ENCODE results near the gene DNAAF5.
"Not testable (repeated sequence)": the region's sequence is repeated elsewhere in the genome, so short reads cannot be mapped to it uniquely, and the experiment has no call there.

DNAAF5 gene

GRCh38 chr7:742791-743190 is 16.3 kb downstream of the DNAAF5 start:
- no peak for DNase-seq (ENCODE audit: low read depth, low spot score)
- H3K4me3 ChIP-seq (ENCODE audit: low read length): no peak overlapping the region

DNA sequence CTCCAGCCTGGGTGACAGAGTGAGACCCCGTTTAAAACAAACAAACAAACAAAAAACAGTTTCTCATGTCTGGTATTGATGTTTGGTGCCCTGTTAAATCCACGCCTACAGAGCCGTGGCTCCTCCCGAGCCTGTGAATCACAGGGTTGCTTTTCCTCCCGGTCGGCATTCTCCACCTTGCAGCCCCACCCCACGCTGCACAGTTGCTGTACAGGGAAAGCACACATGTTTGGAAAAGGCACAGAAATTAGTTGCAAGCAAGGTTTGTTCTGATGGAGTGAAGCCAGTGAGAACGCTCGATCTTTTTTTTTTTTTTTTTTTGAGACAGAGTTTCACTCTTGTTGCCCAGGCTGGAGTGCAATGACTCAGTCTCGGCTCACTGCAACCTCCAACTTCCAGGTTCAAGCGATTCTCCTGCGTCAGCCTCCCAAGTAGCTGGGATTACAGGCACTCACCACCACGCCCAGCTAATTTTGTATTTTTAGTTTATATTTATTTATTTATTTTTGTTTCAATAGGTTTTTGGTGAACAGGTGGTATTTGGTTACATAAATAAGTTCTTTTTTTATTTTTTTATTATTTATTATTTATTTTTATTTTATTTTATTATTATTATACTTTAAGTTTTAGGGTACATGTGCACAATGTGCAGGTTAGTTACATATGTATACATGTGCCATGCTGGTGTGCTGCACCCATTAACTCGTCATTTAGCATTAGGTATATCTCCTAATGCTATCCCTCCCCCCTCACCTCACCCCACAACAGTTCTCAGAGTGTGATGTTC is 17.0 kb downstream of the DNAAF5 start:
- not testable (repeated sequence) for H3K4me3 ChIP-seq (ENCODE audit: low read length); DNase-seq (ENCODE audit: low read depth, low spot score)

DNA sequence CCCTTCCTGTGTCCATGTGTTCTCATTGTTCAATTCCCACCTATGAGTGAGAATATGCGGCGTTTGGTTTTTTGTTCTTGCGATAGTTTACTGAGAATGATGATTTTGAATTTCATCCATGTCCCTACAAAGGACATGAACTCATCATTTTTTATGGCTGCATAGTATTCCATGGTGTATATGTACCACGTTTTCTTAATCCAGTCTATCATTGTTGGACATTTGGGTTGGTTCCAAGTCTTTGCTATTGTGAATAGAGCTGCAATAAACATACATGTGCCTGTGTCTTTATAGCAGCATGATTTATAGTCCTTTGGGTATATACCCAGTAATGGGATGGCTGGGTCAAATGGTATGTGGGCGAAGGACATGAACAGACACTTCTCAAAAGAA is 17.6 kb downstream of the DNAAF5 start:
- not testable (repeated sequence) for DNase-seq (ENCODE audit: low read depth, low spot score); H3K4me3 ChIP-seq (ENCODE audit: low read length)

DNA sequence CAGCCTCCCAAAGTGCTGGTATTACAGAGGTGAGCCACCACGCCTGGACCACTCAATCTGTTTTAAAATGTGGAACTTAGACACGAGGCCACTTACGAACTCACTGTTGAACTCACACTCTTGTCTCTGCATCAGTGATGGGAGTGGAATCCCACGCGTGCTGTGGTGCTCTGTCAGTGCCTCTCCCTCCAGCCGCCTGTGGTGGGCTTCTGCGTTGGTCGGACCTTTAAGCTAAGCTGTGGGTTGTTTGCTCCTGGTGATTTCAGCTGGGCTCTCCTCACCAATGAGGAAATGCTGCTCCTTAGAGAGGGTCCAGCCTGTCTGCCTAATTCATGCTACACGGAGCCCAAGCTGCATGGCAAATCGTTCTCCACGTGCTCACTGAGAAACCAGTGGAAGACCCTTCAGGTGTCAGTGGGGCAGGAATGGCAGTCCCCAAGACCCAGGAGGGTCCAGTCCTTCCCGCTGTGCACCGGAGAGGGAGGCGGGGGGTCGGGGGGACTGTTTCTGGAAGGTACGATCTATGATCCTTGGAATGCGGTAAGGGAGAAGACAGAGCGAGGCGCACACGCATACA is 18.4 kb downstream of the DNAAF5 start:
- H3K4me3 ChIP-seq (ENCODE audit: low read length): no peak overlapping the region
- DNase-seq (ENCODE audit: low read depth, low spot score): no peak

DNA sequence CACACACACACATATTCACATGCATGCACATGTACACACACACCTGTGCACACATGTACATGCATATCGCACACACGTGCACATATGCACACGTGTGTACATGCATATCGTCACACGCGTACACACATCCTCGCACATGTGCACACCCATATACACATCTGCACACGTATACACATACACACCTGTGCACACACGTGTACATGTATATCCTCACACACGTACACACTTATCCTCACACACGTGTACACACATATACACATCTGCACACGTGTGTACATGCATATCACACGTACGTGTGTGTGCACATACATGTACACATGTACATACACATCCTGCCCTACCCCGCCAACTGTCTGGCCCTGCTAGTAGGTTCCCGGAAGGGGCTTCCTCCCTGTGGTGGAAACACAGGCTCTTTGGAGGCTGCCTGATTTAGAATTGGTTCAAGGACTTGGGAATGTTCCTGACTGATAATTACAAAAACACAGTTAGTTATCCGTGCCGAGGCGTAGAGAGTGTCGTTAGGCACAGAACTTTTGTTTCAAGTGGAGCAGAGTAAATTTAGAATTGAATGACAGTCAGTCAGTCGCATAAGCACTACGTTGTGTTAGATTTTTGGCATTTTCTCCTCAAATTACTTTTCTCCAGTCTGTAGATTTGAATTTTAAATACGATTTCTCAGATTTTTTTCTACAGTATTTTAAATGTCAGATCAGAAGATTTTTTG is 19.1 kb downstream of the DNAAF5 start:
- no peak overlapping the region for H3K4me3 ChIP-seq (ENCODE audit: low read length)
- no peak for DNase-seq (ENCODE audit: low read depth, low spot score)

DNA sequence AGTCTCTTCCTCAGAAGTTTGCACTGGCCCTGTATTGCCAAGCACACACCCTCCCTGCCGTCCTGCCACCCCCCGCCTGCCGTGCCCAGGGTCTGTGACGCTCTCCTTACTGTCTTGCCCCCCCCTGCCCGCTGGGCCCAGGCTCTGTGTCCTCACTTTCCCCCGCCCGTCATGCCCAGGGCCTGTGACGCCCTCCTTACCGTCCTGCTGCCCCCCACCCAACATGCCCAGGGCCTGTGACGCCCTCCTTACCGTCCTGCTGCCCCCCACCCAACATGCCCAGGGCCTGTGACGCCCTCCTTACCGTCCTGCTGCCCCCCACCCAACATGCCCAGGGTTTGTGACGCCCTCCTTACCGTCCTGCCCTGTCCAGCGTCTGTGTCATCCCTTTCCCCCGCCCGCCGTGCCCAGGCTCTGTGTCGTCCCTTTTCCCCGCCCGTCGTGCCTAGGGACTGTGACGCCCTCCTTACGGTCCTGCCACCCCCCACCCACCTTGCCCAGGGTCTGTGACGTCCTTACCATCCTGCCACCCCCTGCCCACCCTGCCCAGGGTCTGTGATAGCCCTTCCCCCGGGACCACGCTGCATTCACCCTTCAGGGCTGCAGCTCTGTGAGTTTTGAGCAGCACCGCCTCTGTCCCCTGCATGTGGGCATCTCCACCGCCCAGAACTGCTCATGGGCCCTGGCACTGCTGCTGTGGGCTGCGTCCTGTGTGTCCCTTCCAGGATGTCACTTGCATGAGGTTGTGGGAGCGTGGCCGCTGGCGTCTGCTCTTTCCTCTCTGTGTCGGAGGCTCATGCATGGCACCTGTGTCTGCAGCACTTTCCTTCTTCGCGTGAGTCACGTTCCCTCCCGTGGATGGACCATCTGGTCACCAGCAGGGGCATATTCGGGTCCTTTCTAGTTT is 19.9 kb downstream of the DNAAF5 start:
- DNase-seq (ENCODE audit: low read depth, low spot score): no peak
- no peak overlapping the region for H3K4me3 ChIP-seq (ENCODE audit: low read length)

- DNase-seq (ENCODE audit: low read depth, low spot score): no peak
- H3K4me3 ChIP-seq (ENCODE audit: low read length): no peak overlapping the region
Measured at GRCh38 chr7:747186-747585, 20.7 kb downstream of the DNAAF5 start.

GRCh38 chr7:748446-748845 is 21.9 kb downstream of the DNAAF5 start:
- DNase-seq (ENCODE audit: low read depth, low spot score): no peak
- H3K4me3 ChIP-seq (ENCODE audit: low read length): no peak overlapping the region

DNA sequence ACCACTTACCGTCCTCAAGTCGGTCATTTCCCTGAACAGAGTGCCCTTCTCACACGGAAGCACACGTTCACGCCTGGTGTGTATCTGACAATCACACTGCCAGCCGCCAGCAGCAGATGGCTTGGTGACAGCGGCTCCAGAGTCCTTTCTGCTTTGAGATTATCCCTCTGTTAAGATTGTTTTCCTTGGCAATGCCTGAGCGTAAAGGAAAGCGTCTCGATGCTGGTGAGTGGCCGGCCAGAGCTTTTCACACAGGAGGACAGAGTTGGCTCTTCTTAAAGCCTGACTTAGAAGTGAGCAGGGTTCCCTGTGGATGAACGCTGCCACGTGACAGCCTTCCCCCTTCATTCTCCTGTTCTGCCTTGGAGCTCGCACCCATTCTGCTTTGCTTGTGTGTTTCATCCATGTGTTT is 22.6 kb downstream of the DNAAF5 start:
- no peak for DNase-seq (ENCODE audit: low read depth, low spot score)
- no peak overlapping the region for H3K4me3 ChIP-seq (ENCODE audit: low read length)

- no peak overlapping the region for H3K4me3 ChIP-seq (ENCODE audit: low read length)
- DNase-seq (ENCODE audit: low read depth, low spot score): no peak
Measured at GRCh38 chr7:750111-750905, 23.8 kb downstream of the DNAAF5 start.

DNA sequence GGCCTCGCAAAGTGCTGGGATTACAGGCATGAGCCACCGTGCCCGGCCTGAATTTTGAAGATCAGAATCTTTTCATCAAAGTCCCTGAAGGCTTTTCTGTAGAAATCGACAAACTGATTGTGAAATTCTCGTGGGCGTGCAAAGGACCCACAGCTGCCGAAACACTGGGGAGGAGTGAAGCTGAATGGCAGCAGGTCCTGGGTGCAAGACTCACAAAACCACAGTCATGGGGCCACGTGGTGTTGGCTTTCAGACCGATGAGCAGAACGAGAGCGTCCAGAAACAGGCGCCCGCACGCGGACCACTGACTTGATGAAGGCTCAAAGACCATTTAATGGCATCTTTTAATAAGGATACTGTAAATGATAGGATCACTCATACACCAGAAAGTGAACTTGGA is 25.3 kb downstream of the DNAAF5 start:
- DNase-seq (ENCODE audit: low read depth, low spot score): no peak
- no peak overlapping the region for H3K4me3 ChIP-seq (ENCODE audit: low read length)

GRCh38 chr7:752256-752655 is 25.8 kb downstream of the DNAAF5 start:
- not testable (repeated sequence) for DNase-seq (ENCODE audit: low read depth, low spot score); H3K4me3 ChIP-seq (ENCODE audit: low read length)

DNA sequence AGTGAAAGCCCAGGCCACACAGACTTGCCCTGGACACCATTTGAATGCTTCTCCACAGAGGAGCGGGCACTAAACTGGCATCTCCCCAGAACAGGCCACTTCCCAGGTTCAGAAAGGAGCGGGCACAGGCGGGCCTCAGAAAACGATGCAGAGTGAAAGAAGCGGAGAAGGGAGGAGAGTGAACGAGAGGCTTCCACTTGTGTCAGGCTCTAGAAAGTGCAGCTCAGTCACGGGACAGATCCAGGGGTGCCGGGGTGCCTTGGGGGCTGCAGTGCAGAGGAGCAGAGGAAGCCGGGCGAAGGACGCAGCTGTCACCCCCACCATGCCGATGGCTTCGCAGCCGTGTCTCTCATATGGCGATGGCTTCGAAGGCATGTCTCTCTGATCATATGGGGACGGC is 26.7 kb downstream of the DNAAF5 start:
- no peak for DNase-seq (ENCODE audit: low read depth, low spot score)
- H3K4me3 ChIP-seq (ENCODE audit: low read length): no peak overlapping the region

GRCh38 chr7:754531-755412 is 28.3 kb downstream of the DNAAF5 start:
- DNase-seq (ENCODE audit: low read depth, low spot score): no peak
- no peak overlapping the region for H3K4me3 ChIP-seq (ENCODE audit: low read length)

- no peak for DNase-seq (ENCODE audit: low read depth, low spot score)
- no peak overlapping the region for H3K4me3 ChIP-seq (ENCODE audit: low read length)
Measured at GRCh38 chr7:755413-755805, 28.9 kb downstream of the DNAAF5 start.

DNA sequence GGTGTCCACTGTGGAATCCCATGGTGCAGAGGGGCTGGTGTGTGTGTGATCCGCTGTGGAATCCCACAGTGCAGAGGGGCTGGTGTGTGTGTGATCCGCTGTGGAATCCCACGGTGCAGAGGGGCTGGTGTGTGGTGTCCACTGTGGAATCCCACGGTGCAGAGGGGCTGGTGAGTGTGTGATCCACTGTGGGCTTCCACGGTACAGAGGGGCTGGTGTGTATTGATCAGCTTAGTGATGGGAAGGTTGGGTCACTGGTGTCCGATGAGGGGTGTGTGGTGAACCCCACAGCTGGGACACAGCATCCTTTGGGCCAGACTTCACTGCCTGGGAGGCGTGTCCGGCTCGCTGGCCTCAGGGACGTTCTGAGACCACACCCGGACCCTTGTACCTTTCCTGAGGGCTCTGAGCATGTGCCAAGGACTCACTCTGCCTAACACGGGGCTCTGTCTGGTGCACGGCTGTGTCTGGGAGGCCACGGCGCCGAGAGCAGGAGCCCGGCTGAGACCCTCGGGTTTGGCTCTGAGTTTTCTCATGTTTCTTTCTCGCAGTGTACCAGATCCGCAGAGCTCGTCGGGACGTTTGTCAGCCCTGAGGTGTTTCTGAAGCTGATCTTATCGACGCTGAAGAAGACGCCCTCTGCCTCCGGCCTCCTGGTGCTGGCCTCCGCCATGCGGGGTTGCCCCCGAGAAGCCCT is 29.9 kb downstream of the DNAAF5 start:
- DNase-seq (ENCODE audit: low read depth, low spot score): no peak
- H3K4me3 ChIP-seq (ENCODE audit: low read length): no peak overlapping the region

GRCh38 chr7:756928-757560 is 30.5 kb downstream of the DNAAF5 start:
- no peak for DNase-seq (ENCODE audit: low read depth, low spot score)

More at GRCh38 chr7:756928-757560, 30.5 kb downstream of the DNAAF5 start:
- no peak overlapping the region for H3K4me3 ChIP-seq (ENCODE audit: low read length)
